ENCODE results near the gene USP15. TPM values are rescaled to one million over a fixed set of nuclear protein-coding genes. Genes with fewer than 3 reads are reported as not detected.

Gene USP15
- total RNA-seq, 5 donors from 2014 or later (not counting 1 experiment from before 2014, with no cell fraction given): 137 to 256 (median 138) TPM

DNA sequence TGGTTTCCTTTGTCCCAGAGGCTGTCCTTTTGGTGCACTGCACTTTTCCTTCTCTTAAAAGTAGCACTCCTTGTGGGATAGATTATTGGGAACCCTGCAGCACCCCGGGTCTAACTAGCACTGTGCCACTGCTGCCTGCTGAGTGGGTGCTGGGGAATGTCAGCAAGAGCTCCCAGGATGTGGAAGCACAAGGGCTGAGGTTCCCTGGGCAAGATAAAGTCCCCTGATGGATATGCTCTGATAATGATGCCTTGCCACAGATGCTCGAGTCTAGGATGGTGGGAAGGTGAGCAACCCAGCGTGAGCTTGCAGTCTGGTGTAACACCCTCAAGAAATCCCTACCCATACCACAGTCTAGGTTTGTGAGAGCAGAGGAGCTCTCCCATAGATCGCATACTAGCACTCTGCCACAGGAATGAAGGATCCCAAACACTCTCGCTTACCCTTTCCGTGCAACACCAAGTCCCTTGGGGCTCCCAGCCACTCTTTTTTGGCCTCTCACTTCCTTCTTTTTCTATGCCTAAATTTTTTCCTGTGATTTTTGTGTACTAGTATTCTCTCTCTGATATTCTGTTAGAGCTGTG, 32.6 kb downstream of the USP15 start:
- ATAC-seq (replicated peaks in 1 of 4): peak in 1 of 4 experiments; percentile 31
- H3K4me1 ChIP-seq (ENCODE audit: control insufficient read depth in 1 of 2, extremely low read depth in 1 of 2, insufficient read depth in 2 of 2, low read length in 2 of 2): peaks cover 0 to 23% of the 10 kb centered on the region in 2 experiments
- H3K4me3 ChIP-seq (ENCODE audit: control insufficient read depth in 1 of 2, extremely low read depth in 1 of 2, low read length in 1 of 2): no peak overlapping the region
- peaks cover 4 to 36% of the 10 kb centered on the region in 2 donors for H3K36me3 ChIP-seq (ENCODE audit: control insufficient read depth in 2 of 2, extremely low read depth in 1 of 2, insufficient read depth in 1 of 2, low read length in 1 of 2)
- H3K4me3 Mint-ChIP-seq: peak overlapping the region in 1 of 3 donors; percentile 32
- no peak overlapping the region for H3K27ac ChIP-seq (ENCODE audit: low read length)
- H3K27ac Mint-ChIP-seq: peak overlapping the region; percentile 32 to 62
- ChIA-PET CTCF (no interaction called here), POLR2A (interaction anchor here in 1 of 2 donors (0.9 kb wide), 1 partner anchor 10 kb away, joined by 3 read pairs; no protein-coding TSS in a partner anchor)
- H3K36me3 Mint-ChIP-seq: peaks cover 77% of the 10 kb centered on the region
- H3K9me3 ChIP-seq: peaks cover 3% of the 10 kb centered on the region
- no peaks in the 10 kb centered on the region for H3K27me3 ChIP-seq (replicated peaks in 1 of 2; ENCODE audit: control insufficient read depth in 2 of 2, extremely low read depth in 1 of 2, insufficient read depth in 2 of 2, low read length in 1 of 2)
- peaks cover 8 to 27% (median 15%) of the 10 kb centered on the region in 3 donors for H3K9me3 Mint-ChIP-seq
- no peak for DNase-seq
- no peaks in the 10 kb centered on the region for H3K27me3 Mint-ChIP-seq
- WGBS (ENCODE audit: insufficient coverage): 100% methylated on average over 2 of the region's 6 CpGs
- H3K4me1 Mint-ChIP-seq: peaks cover 84 to 88% (median 85%) of the 10 kb centered on the region in 3 donors

DNA sequence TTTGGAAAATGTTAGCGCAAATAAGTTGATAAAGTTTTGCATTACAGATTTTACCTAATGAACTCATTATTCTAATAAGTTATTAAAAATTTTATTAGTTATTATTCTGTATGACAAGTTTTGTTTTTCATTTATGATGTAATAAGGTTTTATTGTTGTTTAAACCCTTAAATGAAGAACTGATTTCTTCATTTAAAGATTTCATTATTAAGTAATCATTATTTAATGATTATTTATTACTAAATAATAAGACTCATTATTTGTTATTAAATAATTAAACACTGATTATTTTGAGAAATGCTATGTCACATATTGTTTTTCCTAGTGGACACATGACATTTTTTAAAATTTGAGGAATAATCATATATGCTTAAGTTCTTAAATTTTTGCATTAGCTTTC, 34.2 kb downstream of the USP15 start:
- H3K27ac Mint-ChIP-seq: no peak overlapping the region
- no peak overlapping the region for H3K4me3 Mint-ChIP-seq
- POLR2A ChIA-PET: no interaction called here
- H3K27ac ChIP-seq (ENCODE audit: low read length): no peak overlapping the region
- peaks cover 73% of the 10 kb centered on the region for H3K36me3 Mint-ChIP-seq
- H3K4me1 Mint-ChIP-seq: peaks cover 79 to 86% (median 82%) of the 10 kb centered on the region in 3 donors
- DNase-seq: no peak
- peaks cover 8 to 17% (median 8%) of the 10 kb centered on the region in 3 donors for H3K9me3 Mint-ChIP-seq
- ATAC-seq (replicated peaks in 1 of 4): no peak
- CTCF ChIA-PET: no interaction called here
- peaks cover 0 to 26% of the 10 kb centered on the region in 2 experiments for H3K4me1 ChIP-seq (ENCODE audit: control insufficient read depth in 1 of 2, extremely low read depth in 1 of 2, insufficient read depth in 2 of 2, low read length in 2 of 2)
- H3K4me3 ChIP-seq (ENCODE audit: control insufficient read depth in 1 of 2, extremely low read depth in 1 of 2, low read length in 1 of 2): no peak overlapping the region
- H3K27me3 ChIP-seq (replicated peaks in 1 of 2; ENCODE audit: control insufficient read depth in 2 of 2, extremely low read depth in 1 of 2, insufficient read depth in 2 of 2, low read length in 1 of 2): no peaks in the 10 kb centered on the region
- peaks cover 6 to 48% of the 10 kb centered on the region in 2 donors for H3K36me3 ChIP-seq (ENCODE audit: control insufficient read depth in 2 of 2, extremely low read depth in 1 of 2, insufficient read depth in 1 of 2, low read length in 1 of 2)
- H3K9me3 ChIP-seq: peaks cover 3% of the 10 kb centered on the region
- no CpG with 5 or more reads among the region's 1 CpG for WGBS (ENCODE audit: insufficient coverage)
- H3K27me3 Mint-ChIP-seq: no peaks in the 10 kb centered on the region

DNA sequence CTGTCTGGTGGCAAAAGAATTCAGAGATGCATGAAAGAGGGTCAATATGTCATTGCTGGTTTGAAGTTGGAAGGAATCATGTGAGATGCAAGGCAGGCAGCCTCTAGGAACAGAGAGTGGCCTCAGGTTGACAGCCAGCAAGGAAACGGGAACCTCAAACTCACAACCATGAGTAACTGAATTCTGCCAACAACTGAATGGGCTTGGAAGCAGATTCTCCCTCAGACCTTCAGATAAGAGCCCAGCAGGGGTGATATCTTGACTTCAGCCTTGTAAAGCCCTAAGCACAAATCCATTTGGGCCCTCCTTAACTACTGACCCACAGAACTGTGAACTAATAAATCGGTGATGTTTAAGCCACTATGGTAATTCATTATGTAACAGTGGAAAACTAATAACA, 35.8 kb downstream of the USP15 start:
- no peak for DNase-seq
- no peak for ATAC-seq (replicated peaks in 1 of 4)
- no peak overlapping the region for H3K4me3 ChIP-seq (ENCODE audit: control insufficient read depth in 1 of 2, extremely low read depth in 1 of 2, low read length in 1 of 2)
- no peak overlapping the region for H3K27ac ChIP-seq (ENCODE audit: low read length)
- Mint-ChIP-seq H3K36me3 (peaks cover 68% of the 10 kb centered on the region), H3K27me3 (no peaks in the 10 kb centered on the region), H3K9me3 (peaks cover 0 to 2% (median 0%) of the 10 kb centered on the region in 3 donors), H3K4me1 (peaks cover 80 to 87% (median 84%) of the 10 kb centered on the region in 3 donors), H3K27ac (peak overlapping the region in 1 of 2 donors; percentile 8), H3K4me3 (no peak overlapping the region)
- peaks cover 2% of the 10 kb centered on the region for H3K9me3 ChIP-seq
- peaks cover 2 to 26% of the 10 kb centered on the region in 2 experiments for H3K4me1 ChIP-seq (ENCODE audit: control insufficient read depth in 1 of 2, extremely low read depth in 1 of 2, insufficient read depth in 2 of 2, low read length in 2 of 2)
- peaks cover 6 to 48% of the 10 kb centered on the region in 2 donors for H3K36me3 ChIP-seq (ENCODE audit: control insufficient read depth in 2 of 2, extremely low read depth in 1 of 2, insufficient read depth in 1 of 2, low read length in 1 of 2)
- CTCF ChIA-PET: no interaction called here
- WGBS (ENCODE audit: insufficient coverage): 86% methylated on average over 1 of the region's 2 CpGs
- H3K27me3 ChIP-seq (replicated peaks in 1 of 2; ENCODE audit: control insufficient read depth in 2 of 2, extremely low read depth in 1 of 2, insufficient read depth in 2 of 2, low read length in 1 of 2): no peaks in the 10 kb centered on the region
- POLR2A ChIA-PET: interaction anchor here in 1 of 2 donors (0.5 kb wide), 1 partner anchor 9 kb away, joined by 3 read pairs; no protein-coding TSS in a partner anchor

DNA sequence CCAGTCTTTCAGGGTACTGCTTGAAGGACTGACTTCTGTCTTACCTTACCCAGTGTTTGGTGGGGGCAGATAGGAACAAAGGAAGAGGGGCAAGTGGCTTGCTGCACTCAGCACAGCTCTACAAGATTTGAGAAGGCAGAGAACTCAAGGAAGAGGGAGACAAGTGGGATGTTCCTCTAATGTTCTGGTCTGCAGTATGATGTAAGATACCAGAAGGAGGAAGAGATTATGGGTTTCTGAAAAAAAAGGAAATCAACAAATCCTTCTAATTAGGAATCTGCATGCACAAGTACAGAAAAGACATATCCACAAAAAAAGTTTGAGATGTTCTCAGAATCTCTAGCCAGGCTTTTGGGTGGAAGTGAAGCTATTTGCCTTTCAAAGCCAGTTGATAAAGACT, 37.1 kb downstream of the USP15 start:
- Mint-ChIP-seq H3K9me3 (no peaks in the 10 kb centered on the region), H3K4me1 (peaks cover 73 to 84% (median 84%) of the 10 kb centered on the region in 3 donors), H3K27ac (no peak overlapping the region), H3K27me3 (no peaks in the 10 kb centered on the region), H3K36me3 (peaks cover 72% of the 10 kb centered on the region), H3K4me3 (peak overlapping the region in 1 of 3 donors; percentile 21)
- H3K9me3 ChIP-seq: peaks cover 2% of the 10 kb centered on the region
- POLR2A ChIA-PET: no interaction called here
- CTCF ChIA-PET: interaction anchor here in 1 of 2 donors (1.0 kb wide), 1 partner anchor 32 kb away, joined by 3 read pairs; no protein-coding TSS in a partner anchor
- DNase-seq: no peak
- H3K27me3 ChIP-seq (replicated peaks in 1 of 2; ENCODE audit: control insufficient read depth in 2 of 2, extremely low read depth in 1 of 2, insufficient read depth in 2 of 2, low read length in 1 of 2): no peaks in the 10 kb centered on the region
- peaks cover 6 to 50% of the 10 kb centered on the region in 2 donors for H3K36me3 ChIP-seq (ENCODE audit: control insufficient read depth in 2 of 2, extremely low read depth in 1 of 2, insufficient read depth in 1 of 2, low read length in 1 of 2)
- no peak for ATAC-seq (replicated peaks in 1 of 4)
- peaks cover 2 to 18% of the 10 kb centered on the region in 2 experiments for H3K4me1 ChIP-seq (ENCODE audit: control insufficient read depth in 1 of 2, extremely low read depth in 1 of 2, insufficient read depth in 2 of 2, low read length in 2 of 2)
- H3K27ac ChIP-seq (ENCODE audit: low read length): no peak overlapping the region
- H3K4me3 ChIP-seq (ENCODE audit: control insufficient read depth in 1 of 2, extremely low read depth in 1 of 2, low read length in 1 of 2): no peak overlapping the region

DNA sequence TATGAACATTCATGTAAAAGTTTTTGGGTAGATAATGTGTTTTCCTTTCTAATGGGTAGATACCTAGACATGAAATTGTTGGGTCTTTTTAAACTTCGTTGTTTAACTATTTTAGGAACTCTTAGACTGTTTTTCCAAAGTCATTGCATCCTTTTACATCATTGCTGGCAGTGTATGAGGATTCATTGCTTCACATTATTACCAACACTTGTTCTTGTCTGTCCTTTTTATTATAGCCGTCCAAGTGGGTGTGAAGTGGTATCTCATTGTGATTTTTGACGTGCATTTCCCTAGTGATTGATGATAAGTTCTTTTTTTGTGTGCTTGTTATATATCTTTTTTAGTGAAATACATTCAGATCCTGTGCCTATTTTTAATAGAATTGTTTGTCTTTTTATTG, 39.4 kb downstream of the USP15 start:
- H3K4me3 Mint-ChIP-seq: no peak overlapping the region
- Histone ChIP-seq H3K27ac (ENCODE audit: low read length) (no peak overlapping the region), H3K9me3 (peaks cover 9% of the 10 kb centered on the region), H3K36me3 (ENCODE audit: control insufficient read depth in 2 of 2, extremely low read depth in 1 of 2, insufficient read depth in 1 of 2, low read length in 1 of 2) (peaks cover 12 to 69% of the 10 kb centered on the region in 2 donors), H3K27me3 (replicated peaks in 1 of 2; ENCODE audit: control insufficient read depth in 2 of 2, extremely low read depth in 1 of 2, insufficient read depth in 2 of 2, low read length in 1 of 2) (no peaks in the 10 kb centered on the region), H3K4me1 (ENCODE audit: control insufficient read depth in 1 of 2, extremely low read depth in 1 of 2, insufficient read depth in 2 of 2, low read length in 2 of 2) (peaks cover 2 to 10% of the 10 kb centered on the region in 2 experiments), H3K4me3 (ENCODE audit: control insufficient read depth in 1 of 2, extremely low read depth in 1 of 2, low read length in 1 of 2) (no peak overlapping the region)
- H3K4me1 Mint-ChIP-seq: peaks cover 64 to 76% (median 72%) of the 10 kb centered on the region in 3 donors
- ATAC-seq (replicated peaks in 1 of 4) (no peak), DNase-seq (no peak)
- H3K27me3 Mint-ChIP-seq: no peaks in the 10 kb centered on the region
- WGBS (ENCODE audit: insufficient coverage): 100% methylated on average over 1 of the region's 3 CpGs
- peak overlapping the region in 1 of 2 donors; percentile 31 for H3K27ac Mint-ChIP-seq
- peaks cover 85% of the 10 kb centered on the region for H3K36me3 Mint-ChIP-seq
- H3K9me3 Mint-ChIP-seq: peaks cover 0 to 4% (median 3%) of the 10 kb centered on the region in 3 donors
- ChIA-PET POLR2A (no interaction called here), CTCF (no interaction called here)

DNA sequence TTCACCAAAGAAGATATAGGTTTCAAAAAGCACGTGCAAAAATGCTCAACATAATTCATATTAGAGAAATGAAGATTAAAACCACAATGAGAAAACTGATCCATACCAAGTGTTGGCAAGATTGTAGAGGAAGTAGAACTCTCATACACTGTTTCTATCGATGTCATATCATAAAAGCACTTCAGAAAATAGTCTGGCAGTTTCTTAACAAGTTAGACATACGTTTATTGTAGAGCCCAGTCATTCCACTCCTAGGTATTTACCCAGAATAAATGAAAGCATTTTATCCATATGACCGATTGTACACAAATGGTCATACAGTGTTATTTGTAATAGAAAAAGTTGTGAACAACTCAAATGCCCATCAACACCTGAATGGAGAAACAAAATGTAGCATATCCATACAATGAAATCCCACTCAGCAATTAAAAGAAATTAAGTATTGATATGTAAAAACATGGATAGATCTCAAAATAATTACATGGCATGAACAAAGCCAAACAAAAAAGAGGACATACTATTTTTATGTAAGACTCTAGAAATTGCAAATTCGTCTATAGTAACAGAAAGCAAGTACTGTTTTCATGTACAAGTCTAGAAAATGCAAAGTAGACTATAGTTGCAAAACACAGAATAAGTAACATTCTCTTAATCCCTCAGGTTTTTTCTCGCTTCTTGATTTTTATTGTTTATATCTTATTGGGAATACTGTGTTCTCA, 41.0 kb downstream of the USP15 start:
- Histone ChIP-seq H3K27ac (ENCODE audit: low read length) (no peak overlapping the region), H3K9me3 (peaks cover 8% of the 10 kb centered on the region), H3K36me3 (ENCODE audit: control insufficient read depth in 2 of 2, extremely low read depth in 1 of 2, insufficient read depth in 1 of 2, low read length in 1 of 2) (peaks cover 12 to 68% of the 10 kb centered on the region in 2 donors), H3K4me3 (ENCODE audit: control insufficient read depth in 1 of 2, extremely low read depth in 1 of 2, low read length in 1 of 2) (no peak overlapping the region), H3K27me3 (replicated peaks in 1 of 2; ENCODE audit: control insufficient read depth in 2 of 2, extremely low read depth in 1 of 2, insufficient read depth in 2 of 2, low read length in 1 of 2) (no peaks in the 10 kb centered on the region), H3K4me1 (ENCODE audit: control insufficient read depth in 1 of 2, extremely low read depth in 1 of 2, insufficient read depth in 2 of 2, low read length in 2 of 2) (peaks cover 2 to 10% of the 10 kb centered on the region in 2 experiments)
- Mint-ChIP-seq H3K4me1 (peaks cover 57 to 73% (median 70%) of the 10 kb centered on the region in 3 donors), H3K36me3 (peaks cover 85% of the 10 kb centered on the region), H3K27me3 (no peaks in the 10 kb centered on the region), H3K4me3 (no peak overlapping the region), H3K27ac (peak overlapping the region; percentile 9 to 33), H3K9me3 (peaks cover 0 to 9% (median 5%) of the 10 kb centered on the region in 3 donors)
- 20% methylated on average over 1 of the region's 6 CpGs for WGBS (ENCODE audit: insufficient coverage)
- DNase-seq (no peak), ATAC-seq (replicated peaks in 1 of 4) (peak in 1 of 4 experiments; percentile 24)
- ChIA-PET CTCF (no interaction called here), POLR2A (no interaction called here)
